CD1c-positive myeloid dendritic cell (primary cell): Measurements from ENCODE around the gene CELF1.
"Not testable (repeated sequence)": the region's sequence is repeated elsewhere in the genome, so short reads cannot be mapped to it uniquely, and the experiment has no call there.

Source experiments
- DNase-seq: peaks from one replicate; pipeline ENCODE4 v3.0.0-alpha.2; 2016; ENCODE audit errors: extremely low spot score

The CELF1 gene

DNA sequence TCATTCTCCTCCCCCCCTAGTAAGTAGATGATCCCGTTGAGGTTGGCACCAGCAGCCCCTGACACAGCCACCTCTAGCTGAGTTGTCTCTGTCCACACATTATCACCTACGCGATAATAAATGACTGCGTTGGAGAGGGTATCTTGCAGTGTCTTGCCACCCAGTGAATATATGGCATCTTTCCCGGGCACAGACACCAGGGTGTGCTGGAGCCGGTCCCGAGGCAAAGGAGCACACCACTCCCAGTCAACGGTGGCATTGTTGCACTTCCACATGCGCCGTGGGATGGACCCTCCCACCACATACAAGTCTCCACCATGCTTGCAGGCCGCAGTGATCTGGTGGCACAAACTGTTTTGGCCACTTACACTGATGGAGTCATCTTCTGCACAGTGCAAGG is 20.4 kb upstream of the CELF1 start:
- DNase-seq, result no peak

DNA sequence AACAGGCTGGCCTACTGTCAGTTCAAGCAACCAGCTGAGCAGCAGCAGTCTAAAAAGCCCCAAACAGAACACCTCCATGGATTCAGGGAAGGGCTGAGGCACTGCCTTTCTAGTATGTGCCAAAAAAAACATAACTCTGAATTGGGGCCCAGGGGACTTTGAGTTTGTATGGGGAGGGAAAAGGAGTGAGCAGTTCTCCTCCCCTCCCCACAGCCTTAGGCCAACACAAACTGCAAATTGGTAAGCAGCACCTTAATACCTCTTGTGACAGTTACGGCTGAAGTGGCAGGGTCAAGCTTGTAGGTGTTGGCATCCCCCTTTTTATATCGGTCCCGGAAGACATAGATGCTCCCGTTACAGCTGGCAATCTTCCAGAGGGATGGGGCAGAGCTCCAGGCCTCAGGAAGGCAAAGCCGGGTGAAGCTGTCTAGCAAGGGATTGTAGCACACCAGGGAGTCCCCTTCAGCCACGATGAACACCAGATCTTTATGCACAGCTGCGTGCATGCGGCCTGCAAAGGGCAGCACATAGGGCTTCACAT is 19.9 kb upstream of the CELF1 start:
- no peak for DNase-seq

DNA sequence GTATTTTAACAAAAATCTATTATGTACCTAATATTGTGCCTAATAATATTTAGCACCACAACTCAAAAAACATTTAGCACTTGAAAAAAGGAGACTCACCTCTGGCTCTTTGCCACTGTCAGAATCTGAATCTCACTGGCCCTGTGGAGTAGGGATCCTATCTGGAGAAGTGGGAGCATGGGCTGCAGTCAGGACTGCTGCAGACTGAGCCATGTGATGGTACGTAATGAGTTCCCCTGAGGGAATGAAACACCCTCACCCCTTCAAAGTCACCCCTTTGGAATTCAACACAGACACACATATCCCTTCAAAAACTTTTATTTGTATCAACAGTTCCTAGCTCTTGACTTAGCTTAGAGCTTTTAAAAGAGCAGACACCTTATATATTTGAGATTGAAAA is 19.0 kb upstream of the CELF1 start:
- no peak for DNase-seq

DNA sequence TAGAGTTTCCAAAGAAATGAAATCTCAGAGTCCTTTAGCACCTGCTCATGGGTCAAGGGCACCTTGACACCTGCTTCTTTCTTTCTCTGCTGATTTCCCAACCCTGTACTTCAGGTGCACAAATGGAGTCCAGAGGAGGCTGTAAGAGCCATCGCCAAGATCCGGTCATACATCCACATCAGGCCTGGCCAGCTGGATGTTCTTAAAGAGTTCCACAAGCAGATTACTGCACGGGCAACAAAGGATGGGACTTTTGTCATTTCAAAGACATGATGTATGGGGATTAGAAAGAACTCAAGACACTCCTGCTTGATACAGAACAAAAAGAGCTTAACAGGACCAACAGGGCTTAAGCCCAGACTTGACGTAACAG is 18.4 kb upstream of the CELF1 start:
- no peak for DNase-seq

DNA sequence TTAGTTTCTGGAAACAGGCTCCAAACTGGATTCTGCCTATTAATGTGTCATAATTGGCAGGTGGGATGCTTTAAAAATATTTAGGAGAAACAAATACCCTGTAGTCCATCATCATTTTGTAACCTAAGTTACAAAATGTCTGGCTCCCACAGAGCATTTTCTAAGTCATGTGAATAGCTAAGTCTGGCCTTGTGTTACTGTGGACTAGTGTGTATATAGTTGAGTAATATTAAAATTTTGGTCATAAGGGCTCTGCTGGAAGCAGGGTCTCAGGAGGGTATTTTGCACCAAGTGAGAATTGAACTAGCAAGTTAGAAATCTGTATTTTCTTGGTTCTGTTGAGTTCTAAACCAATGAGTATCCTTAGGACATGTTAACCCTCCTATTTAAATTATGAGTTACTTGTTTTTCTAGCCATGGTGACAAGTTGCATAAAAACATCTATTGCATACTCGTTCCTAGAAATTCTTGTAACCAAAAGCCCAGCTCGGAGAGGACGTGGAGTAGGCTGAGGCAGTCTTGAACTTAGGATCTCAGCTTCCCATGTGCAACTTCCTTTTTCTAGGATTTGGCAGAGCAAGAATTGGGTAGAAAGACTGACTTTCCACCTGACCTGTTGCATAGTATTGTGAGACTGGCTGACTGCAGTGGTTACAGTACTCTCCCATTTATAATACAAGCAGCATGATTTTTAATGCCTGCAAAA is 17.9 kb upstream of the CELF1 start:
- peak; percentile 41 for DNase-seq

DNA sequence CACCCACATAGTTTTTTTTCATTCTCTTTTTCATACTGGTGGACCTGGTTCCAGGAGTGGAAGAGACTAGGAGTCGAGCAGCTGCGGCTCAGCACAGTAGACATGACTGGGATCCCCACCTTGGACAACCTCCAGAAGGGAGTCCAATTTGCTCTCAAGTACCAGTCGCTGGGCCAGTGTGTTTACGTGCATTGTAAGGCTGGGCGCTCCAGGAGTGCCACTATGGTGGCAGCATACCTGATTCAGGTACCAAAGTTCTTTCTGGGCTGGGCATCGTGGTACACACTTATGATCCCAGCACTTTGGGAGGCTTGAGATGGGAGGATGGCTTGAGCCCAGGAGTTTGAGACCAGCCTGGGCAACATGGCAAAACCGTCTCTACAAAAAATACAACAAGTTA is 16.7 kb upstream of the CELF1 start:
- no peak for DNase-seq

DNA sequence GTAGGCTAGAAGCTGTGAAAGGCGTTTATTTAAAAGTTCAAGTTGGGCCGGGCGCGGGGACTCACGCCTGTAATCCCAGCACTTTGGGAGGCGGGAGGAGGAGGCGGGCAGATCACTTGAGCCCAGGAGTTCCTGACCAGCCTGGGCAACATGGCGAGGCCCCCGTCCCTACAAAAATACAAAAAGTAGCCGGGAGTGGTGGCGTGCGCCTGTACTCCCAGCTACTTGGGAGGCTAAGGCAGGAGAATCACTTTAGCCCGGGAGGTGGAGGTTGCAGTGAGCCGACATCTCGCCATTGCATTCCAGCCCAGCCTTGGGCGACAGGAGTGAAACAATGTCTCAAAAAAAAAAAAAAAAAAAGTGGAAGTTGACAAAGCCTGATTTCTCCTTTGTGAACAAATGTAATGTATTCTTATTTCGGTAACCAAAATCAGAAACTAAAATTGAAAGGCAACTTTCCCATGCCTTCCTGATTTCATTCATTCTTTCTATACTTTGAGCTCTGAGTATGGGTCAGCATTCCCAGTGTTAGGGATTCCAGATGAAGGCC is 13.3 kb upstream of the CELF1 start:
- peak; percentile 34 for DNase-seq

DNA sequence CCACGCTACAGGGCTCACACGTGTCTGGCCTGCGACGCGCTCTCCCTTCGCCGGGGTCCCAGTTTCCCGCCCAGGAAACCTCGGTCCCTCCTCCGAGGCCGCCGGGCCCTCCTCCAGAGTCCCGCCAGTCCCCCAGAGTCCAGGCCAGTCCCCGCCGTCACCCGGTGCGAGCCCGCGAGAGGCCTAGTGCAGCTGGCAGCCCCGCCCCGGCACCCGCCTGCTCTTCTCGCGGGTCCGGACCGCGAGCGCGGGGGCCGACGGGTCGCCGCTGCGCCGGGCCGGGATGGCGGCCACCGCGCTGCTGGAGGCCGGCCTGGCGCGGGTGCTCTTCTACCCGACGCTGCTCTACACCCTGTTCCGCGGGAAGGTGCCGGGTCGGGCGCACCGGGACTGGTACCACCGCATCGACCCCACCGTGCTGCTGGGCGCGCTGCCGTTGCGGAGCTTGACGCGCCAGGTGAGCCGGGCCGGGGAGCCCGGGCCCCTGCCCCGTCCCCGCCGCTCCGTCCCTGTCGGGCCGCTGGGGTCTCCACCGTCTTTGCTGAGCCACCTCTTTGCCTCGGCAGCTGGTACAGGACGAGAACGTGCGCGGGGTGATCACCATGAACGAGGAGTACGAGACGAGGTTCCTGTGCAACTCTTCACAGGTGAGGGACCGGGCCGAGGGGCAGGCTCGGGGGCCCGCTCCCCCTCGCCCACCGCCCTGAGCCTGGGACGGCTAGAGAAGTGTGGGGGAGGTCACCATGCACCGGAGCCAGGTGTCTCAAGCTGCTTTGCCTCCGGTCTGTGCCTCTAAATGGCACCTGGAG is 12.6 kb upstream of the CELF1 start, which contains the start of gene PTPMT1:
Gene PTPMT1, plus strand, starts transcription at position 260 of the 809 bp plus-strand sequence. Its CDS starts 24 bp downstream, at position 284.
- DNase-seq, result peak; percentile 78

DNA sequence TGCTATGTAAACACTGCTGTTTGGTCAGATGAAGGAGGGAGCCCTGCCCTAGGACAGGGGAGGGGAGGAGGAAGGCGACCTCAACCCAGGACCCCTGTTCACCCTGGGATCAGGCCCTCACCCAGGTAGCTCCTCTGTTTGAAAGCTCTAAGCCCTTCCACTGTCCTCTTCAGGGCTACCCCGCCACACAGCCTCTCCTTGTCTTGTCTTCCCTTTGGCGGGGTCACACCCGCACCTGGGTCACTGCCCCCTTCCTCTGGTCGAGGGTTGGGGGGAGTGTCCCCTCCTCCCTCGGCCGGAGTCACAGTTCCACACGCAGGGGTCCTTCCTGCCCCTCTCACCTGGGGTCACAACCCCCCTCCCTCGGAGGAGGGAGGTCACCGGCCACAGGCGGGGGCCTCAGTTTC is 12.0 kb upstream of the CELF1 start:
- no peak for DNase-seq

DNA sequence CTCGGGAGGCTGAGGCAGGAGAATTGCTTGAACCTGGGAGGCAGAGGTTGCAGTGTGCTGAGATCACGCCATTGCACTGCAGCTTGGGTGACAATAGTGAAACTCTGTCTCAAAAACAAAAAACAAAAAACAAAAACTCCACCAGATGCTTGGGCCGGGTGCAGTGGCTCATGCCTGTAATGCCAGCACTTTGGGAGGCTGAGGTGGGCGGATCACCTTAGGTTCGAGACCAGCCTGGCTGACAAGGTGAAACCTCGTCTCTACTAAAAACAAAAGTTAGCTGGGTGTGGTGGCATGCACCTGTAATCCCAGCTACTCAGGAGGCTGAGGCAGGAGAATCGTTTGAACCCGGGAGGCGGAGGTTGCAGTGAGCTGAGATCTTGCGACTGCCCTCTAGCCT is 11.4 kb upstream of the CELF1 start:
- not testable (repeated sequence) for DNase-seq

DNA sequence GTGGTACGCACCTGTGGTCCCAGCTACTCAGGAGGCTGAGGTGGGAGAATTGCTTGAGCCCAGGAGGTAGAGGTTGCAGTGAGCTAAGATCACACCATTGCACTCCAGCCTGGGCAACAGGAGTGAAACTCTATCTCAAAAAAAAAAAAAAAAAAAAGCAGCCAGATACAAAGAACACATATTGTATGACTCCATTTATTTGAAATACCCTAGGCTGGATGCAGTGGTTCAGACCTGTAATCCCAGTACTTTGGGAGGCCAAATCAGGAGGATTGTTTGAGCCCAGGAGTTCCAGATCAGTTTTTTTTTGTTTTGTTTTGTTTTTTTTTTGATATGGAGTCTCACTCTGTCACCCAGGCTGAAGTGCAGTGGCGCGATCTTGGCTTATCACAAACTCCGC is 9.5 kb upstream of the CELF1 start:
- not testable (repeated sequence) for DNase-seq

DNA sequence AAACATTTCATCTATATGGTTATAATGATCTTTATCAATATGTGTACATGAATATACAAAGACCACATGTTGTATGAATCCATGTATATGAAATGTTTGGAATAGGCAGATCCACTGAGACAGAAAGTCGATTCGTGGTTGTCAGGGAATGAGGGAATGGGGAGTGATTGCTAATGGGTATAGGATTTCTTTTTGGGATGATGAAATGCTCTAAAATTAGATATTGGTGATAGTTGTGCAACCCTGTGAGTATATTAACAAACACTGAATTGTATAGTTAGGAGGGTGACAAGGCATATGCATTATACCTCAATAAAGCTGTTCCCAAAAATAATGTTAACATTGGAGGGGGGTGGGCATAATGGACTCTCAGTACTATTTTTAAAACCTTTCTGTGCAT is 7.5 kb upstream of the CELF1 start:
- DNase-seq, result no peak

DNA sequence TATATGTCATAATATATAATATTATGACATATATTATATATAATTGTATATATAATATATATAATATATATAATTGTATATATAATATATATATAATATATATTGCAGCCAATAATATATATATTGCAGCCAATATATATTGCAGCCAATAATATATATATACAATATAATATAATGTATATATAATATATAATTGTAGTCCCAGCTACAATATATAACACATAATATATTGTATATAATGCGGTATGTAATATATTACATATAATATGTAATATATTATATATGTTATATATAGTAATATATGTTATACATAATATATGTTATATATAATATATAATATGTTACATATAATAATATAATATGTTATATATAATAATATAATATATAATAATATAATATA is 5.8 kb upstream of the CELF1 start:
- no peak for DNase-seq

DNA sequence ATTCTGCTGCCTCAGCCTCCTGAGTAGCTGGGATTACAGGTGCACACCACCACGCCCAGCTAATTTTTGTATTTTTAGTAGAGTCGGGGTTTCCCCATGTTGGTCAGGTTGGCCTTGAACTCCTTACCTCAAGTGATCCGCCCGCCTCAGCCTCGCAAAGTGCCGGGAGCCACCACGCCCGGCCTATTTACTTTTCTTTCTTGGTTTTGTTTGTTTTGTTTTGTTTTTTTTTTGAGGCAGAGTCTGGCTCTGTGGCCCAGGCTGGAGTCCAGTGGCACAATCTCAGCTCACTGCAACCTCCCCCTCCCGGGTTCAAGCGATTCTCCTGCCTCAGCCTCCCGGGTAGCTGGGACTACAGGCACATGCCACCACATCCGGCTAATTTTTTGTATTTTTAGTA is 4.1 kb upstream of the CELF1 start:
- DNase-seq, result not testable (repeated sequence)

DNA sequence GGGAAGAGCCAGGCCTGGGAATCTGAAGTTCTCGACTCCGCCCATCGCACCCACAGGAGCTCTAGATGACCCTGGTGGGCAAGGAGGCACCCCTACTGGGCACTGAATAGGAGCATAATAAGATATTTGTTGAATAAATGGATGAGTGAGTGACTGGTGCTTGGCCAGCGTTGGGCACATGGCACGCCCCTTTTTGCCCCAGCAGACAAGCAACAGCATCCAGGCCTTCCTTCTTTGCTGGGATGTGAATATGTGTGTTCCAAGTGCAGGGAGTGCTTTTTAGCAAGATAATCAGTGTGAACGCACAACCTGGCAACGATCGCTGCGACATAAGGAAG is 443 bp upstream of the CELF1 start:
- no peak for DNase-seq

DNA sequence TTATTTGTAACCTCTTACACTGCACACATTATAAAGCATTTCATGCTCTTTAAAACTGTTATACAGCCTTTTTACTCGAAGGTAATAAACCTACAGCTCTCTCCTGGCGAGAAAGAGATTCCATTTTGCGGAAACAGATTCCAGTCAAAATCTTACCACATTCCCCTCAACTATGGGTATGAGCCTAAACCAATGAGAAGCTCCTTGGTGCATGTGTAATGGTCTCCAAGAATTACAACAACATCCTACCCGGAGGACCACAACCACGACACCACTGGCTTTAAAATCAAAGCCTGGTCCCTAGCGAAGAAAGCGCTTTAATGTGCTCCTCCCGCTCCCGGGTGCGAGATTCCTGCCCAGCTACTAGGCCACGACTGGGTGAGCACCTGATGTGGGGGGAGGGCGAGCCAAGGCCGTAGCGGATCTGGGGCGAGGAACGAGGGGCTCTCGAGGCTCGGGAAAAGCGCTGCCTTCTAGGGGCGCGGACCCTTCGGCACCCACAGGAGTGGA is 821 bp downstream of the CELF1 start:
- peak; percentile 60 for DNase-seq

DNA sequence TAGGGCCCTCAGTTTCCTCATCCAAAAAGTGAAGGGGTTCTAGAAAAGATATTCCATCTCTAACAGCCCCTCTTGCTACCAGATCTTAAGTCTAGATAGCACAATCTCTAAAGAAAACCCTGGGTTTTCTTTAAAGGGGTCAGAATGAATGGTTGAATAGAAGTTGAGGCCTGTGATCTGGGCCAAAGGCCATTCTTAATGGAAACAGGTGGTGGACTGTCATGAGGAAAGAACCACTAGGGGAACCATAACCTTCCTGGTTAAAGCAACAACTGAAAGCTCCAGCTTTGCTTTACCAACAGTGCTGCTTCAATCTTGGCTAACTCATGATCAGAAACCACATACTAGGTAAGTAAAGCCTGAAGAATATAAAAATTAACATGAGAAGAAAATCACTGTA is 1.8 kb downstream of the CELF1 start:
- DNase-seq, result peak; percentile 50

DNA sequence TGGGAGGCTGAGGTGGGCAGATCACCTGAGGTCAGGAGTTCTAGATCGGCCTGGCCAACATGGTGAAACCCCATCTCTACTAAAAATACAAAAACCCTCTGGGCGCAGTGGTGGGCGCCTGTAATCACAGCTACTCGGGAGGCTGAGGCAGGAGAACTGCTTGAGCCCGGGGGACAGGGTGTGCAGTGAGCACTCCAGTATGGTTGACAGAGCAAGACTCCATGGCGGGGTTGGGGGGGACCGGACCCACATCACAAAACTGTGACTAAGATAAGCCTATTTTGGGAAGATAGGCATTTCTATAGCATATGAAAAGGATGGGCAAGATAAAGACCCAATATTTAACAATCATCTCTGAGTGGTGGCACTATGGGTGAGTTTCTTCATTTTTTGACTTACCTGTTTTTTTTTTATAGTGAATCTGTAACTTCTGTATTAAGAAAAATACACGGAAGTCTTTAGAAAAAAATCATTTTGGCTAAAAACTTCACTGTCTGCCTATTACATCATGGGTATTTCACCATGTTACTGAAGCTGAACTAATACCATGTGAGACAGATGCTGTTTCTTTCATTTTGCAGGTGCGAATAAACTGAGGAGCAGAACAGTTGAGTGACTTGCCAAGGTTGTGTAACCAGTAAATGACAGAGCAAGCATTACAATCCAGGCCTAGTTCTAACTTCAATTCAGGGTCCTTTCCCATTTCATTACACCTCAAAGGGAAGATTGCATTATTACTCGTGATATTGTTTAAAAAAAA is 2.5 kb downstream of the CELF1 start:
- DNase-seq, result peak; percentile 52

DNA sequence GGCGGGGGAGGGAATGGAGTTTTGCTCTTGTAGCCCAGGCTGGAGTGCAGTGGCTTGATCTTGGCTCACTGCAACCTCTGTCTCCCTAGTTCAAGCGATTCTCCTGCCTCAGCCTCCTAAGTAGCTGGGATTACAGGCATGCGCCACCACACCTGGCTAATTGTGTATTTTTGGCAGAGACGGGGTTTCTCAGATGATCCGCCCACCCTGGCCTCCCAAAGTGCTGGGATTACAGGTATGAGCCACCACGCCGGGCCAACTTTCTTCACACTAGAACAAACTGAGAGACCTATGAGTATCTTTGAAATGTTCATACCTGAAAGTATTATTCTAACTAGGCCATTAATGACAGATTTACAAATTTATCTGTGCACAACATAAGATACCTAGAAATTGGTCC is 6.7 kb downstream of the CELF1 start:
- not testable (repeated sequence) for DNase-seq

DNA sequence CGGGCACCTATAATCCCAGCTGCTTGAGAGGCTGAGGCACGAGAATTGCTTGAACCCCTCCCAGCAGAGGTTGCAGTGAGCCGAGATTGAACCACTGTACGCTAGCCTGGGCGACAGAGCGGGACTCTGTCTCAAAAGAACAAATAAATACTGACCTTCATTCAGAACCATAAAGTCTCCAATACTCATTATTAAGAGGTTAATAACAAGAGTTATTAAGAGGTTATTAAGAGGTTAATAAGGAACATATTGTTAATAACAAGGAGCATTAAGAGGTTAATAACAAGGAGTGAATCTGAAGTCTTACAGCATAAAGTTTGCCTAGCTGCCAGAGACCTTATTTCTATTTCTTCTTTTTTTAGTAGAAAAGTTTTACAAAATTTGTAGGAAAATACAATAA is 7.6 kb downstream of the CELF1 start:
- DNase-seq, result no peak

DNA sequence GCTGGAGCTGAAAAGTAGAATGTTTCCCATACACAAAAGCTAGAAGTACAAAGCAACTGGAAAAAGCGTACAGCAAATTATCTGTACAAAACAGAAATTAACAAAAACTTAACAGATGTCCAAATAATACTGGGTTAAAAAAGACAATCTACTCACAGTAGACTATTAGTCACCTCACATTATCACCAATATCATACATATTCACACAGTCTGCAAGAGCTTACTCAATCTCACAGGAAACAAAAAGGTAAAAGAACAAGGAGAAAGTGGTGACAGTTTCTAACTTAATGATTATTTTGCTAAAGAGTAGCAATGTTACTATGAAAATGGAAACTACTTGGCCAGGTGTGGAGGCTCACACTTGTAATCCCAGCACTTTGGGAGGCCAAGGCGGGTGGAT is 11.9 kb downstream of the CELF1 start:
- DNase-seq, result no peak

DNA sequence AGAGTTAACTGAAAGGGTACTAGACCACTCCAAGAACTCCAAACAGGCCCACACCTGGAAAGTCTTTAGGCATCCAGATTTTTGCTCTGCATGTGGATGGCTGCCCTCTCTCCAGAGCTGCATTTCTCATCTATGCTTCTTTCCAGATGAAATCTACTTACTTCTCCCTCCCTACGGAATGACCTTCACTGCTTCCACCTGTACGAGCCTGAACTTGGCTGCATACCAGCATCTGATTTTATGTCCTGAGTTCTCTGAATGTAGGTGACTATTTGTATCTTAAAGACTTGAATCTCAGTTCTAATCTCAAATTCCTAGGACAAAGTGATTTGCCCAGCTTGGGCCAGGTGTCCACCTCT is 13.3 kb downstream of the CELF1 start:
- no peak for DNase-seq
